WTC11 (cell line): Measurements from ENCODE around the gene FGD2. TPM values are rescaled to one million over a fixed set of nuclear protein-coding genes. Genes with fewer than 3 reads are reported as not detected.

Experiments used
- ATAC-seq: fragments of 200-7000 bp; cut with Tn5 transposase; 2 replicates; pipeline ENCODE4 v1.10.0; 2021; ENCODE audit warnings: mild to moderate bottlenecking, moderate library complexity
- CTCF ChIA-PET: fragments of 300-600 bp; sonication (Branson Sonifier 250); formaldehyde crosslinking; loops from one replicate; lab custom pipeline; 2021; ENCODE audit warnings: antibody characterized with exemption; lab: Charles Lee
- POLR2A ChIA-PET: fragments of 350-600 bp; sonication (Branson Sonifier 250); formaldehyde crosslinking; loops from one replicate; lab custom pipeline; 2021; ENCODE audit warnings: antibody characterized with exemption; lab: Charles Lee
- DNase-seq: peaks from one replicate; pipeline ENCODE4 v3.0.0; 2021; ENCODE audit warnings: low spot score
- H3K27ac Mint-ChIP-seq: 2 replicates; pipeline ENCODE4 v1.8.0; 2021; ENCODE audit warnings: mixed read lengths
- H3K27me3 Mint-ChIP-seq: 2 replicates; pipeline ENCODE4 v1.8.0; 2021; ENCODE audit warnings: low read depth, mild to moderate bottlenecking, moderate library complexity, mixed read lengths
- H3K36me3 Mint-ChIP-seq: 2 replicates; pipeline ENCODE4 v1.8.0; 2021; ENCODE audit warnings: mixed read lengths
- H3K4me1 Mint-ChIP-seq: 2 replicates; pipeline ENCODE4 v1.8.0; 2022; ENCODE audit warnings: mixed read lengths
- H3K4me3 Mint-ChIP-seq: 2 replicates; pipeline ENCODE4 v1.8.0; 2021; ENCODE audit warnings: mild to moderate bottlenecking, moderate library complexity, mixed read lengths
- H3K9me3 Mint-ChIP-seq: 2 replicates; pipeline ENCODE4 v1.8.0; 2021; ENCODE audit warnings: mixed read lengths
- AFF4 ChIP-seq: sonication (generic); formaldehyde crosslinking; IDR thresholded peaks from 2 replicates; pipeline ENCODE4 v1.8.1; 2023; ENCODE audit warnings: mild to moderate bottlenecking, missing genetic modification reagents, borderline replicate concordance
- ATF6 ChIP-seq: sonication (generic); formaldehyde crosslinking; IDR thresholded peaks from 2 replicates; pipeline ENCODE4 v1.8.1; 2023; ENCODE audit warnings: mild to moderate bottlenecking, missing genetic modification reagents
- CREM ChIP-seq: sonication (generic); formaldehyde crosslinking; IDR thresholded peaks from 2 replicates; pipeline ENCODE4 v1.8.1; 2022; ENCODE audit warnings: mild to moderate bottlenecking, missing genetic modification reagents, moderate library complexity
- EMX1 ChIP-seq: fragments of 250-450 bp; sonication (Bioruptor Pico); IDR thresholded peaks from 2 replicates; pipeline ENCODE4 v1.8.0; 2021; ENCODE audit warnings: mild to moderate bottlenecking
- FOXP4 ChIP-seq: sonication (generic); formaldehyde crosslinking; IDR thresholded peaks from 2 replicates; pipeline ENCODE4 v1.8.0; 2022; ENCODE audit warnings: mild to moderate bottlenecking, missing genetic modification reagents
- GABPB1 ChIP-seq: sonication (generic); formaldehyde crosslinking; IDR thresholded peaks from 2 replicates; pipeline ENCODE4 v1.8.1; 2023; ENCODE audit warnings: mild to moderate bottlenecking, missing genetic modification reagents
- GTF2I ChIP-seq: fragments of 250-450 bp; sonication (Bioruptor Pico); conservative IDR thresholded peaks from 2 replicates; pipeline ENCODE4 v1.4.0; 2021; ENCODE audit warnings: mild to moderate bottlenecking
- JUN ChIP-seq: sonication (generic); formaldehyde crosslinking; IDR thresholded peaks from 2 replicates; pipeline ENCODE4 v1.8.0; 2023; ENCODE audit warnings: mild to moderate bottlenecking, missing genetic modification reagents
- MLX ChIP-seq: sonication (generic); formaldehyde crosslinking; IDR thresholded peaks from 2 replicates; pipeline ENCODE4 v1.8.1; 2023; ENCODE audit warnings: mild to moderate bottlenecking, missing genetic modification reagents, moderate library complexity
- MXD4 ChIP-seq: fragments of 250-450 bp; sonication (Bioruptor Pico); IDR thresholded peaks from 2 replicates; pipeline ENCODE4 v1.8.0; 2021; ENCODE audit warnings: mild to moderate bottlenecking, moderate library complexity, borderline replicate concordance
- MYBL2 ChIP-seq: sonication (generic); formaldehyde crosslinking; IDR thresholded peaks from 2 replicates; pipeline ENCODE4 v1.8.1; 2023; ENCODE audit warnings: mild to moderate bottlenecking, moderate library complexity, missing genetic modification reagents
- NFYB ChIP-seq: sonication (generic); formaldehyde crosslinking; conservative IDR thresholded peaks from 2 replicates; pipeline ENCODE4 v1.8.0; 2022; ENCODE audit warnings: low read depth, missing genetic modification reagents
- OVOL2 ChIP-seq: fragments of 250-450 bp; sonication (Bioruptor Pico); IDR thresholded peaks from 2 replicates; pipeline ENCODE4 v1.9.0; 2021; ENCODE audit warnings: mild to moderate bottlenecking, borderline replicate concordance
- PRRX2 ChIP-seq: fragments of 250-450 bp; sonication (Bioruptor Pico); IDR thresholded peaks from 2 replicates; pipeline ENCODE4 v1.8.0; 2021; ENCODE audit warnings: mild to moderate bottlenecking
- RORB ChIP-seq: fragments of 250-450 bp; sonication (Bioruptor Pico); IDR thresholded peaks from 2 replicates; pipeline ENCODE4 v1.9.0; 2021; ENCODE audit warnings: mild to moderate bottlenecking
- SMAD3 ChIP-seq: sonication (generic); formaldehyde crosslinking; IDR thresholded peaks from 2 replicates; pipeline ENCODE4 v1.8.0; 2022; ENCODE audit warnings: missing genetic modification reagents, mild to moderate bottlenecking, borderline replicate concordance
- SMAD4 ChIP-seq: sonication (generic); formaldehyde crosslinking; IDR thresholded peaks from 2 replicates; pipeline ENCODE4 v1.8.0; 2022; ENCODE audit warnings: mild to moderate bottlenecking, missing genetic modification reagents
- SP1 ChIP-seq: sonication (generic); formaldehyde crosslinking; conservative IDR thresholded peaks from 2 replicates; pipeline ENCODE4 v1.8.1; 2022; ENCODE audit warnings: missing genetic modification reagents
- TCF7 ChIP-seq: sonication (generic); formaldehyde crosslinking; IDR thresholded peaks from 2 replicates; pipeline ENCODE4 v1.8.0; 2022; ENCODE audit warnings: mild to moderate bottlenecking, low read depth, missing genetic modification reagents, moderate library complexity
- ZMAT4 ChIP-seq: fragments of 250-450 bp; sonication (Bioruptor Pico); IDR thresholded peaks from 2 replicates; pipeline ENCODE4 v1.9.0; 2021; ENCODE audit warnings: mild to moderate bottlenecking
- ZNF281 ChIP-seq: sonication (generic); formaldehyde crosslinking; IDR thresholded peaks from 2 replicates; pipeline ENCODE4 v1.8.0; 2023; ENCODE audit warnings: mild to moderate bottlenecking, missing genetic modification reagents
- ZNF671 ChIP-seq: fragments of 250-450 bp; sonication (Bioruptor Pico); IDR thresholded peaks from 2 replicates; pipeline ENCODE4 v1.8.0; 2021; ENCODE audit warnings: mild to moderate bottlenecking
- total RNA-seq: library from RNA; stranded (reverse); gene quantifications from 3 replicates; pipeline ENCODE4 v1.2.3, GENCODE V29; 2021

FGD2 gene
- total RNA-seq, 1 experiment from 2014 or later, result 0.31 TPM

- no peak overlapping the region for H3K27ac Mint-ChIP-seq
- CTCF ChIA-PET, result interaction anchor here (1.0 to 15.6 kb wide), 7 partner anchors 8 to 248 kb away, joined by 3 to 537 read pairs (median 17); no protein-coding TSS in a partner anchor
These were observed 25.1 kb downstream of the FGD2 start for GRCh38 chr6:37030599-37030998.

GRCh38 chr6:37032239-37032638, 26.8 kb downstream of the FGD2 start:
- Mint-ChIP-seq H3K36me3 (peaks cover 8% of the 10 kb centered on the region), H3K4me1 (0 out of 2 replicates have a peak, but pooled peaks cover 3% of the 10 kb centered on the region), H3K4me3 (no peak overlapping the region), H3K27ac (no peak overlapping the region), H3K9me3 (peaks cover 13% of the 10 kb centered on the region), H3K27me3 (no peaks in the 10 kb centered on the region)
- no peak for DNase-seq
- ChIA-PET CTCF (interaction anchor here (0.8 to 7.5 kb wide), 4 partner anchors 14 to 178 kb away, joined by 3 to 55 read pairs (median 6); no protein-coding TSS in a partner anchor), POLR2A (interaction anchor here (0.6 to 0.7 kb wide), 2 partner anchors 105 to 354 kb away, joined by 3 to 5 read pairs; partner anchors contain the start of gene CDKN1A)
- no peak for ATAC-seq
- TF ChIP-seq EMX1 (CRISPR knock-in tag) (no peak), MYBL2 (CRISPR knock-in tag) (no peak), OVOL2 (no peak), PRRX2 (CRISPR knock-in tag) (no peak), JUN (CRISPR knock-in tag) (no peak), NFYB (CRISPR knock-in tag) (no peak), RORB (CRISPR knock-in tag) (no peak), MLX (CRISPR knock-in tag) (no peak), TCF7 (CRISPR knock-in tag) (no peak), SMAD3 (CRISPR knock-in tag) (no peak), AFF4 (CRISPR knock-in tag) (no peak), CREM (no peak), ZNF281 (CRISPR knock-in tag) (no peak), SP1 (CRISPR knock-in tag) (no peak), ZNF671 (CRISPR knock-in tag) (no peak), FOXP4 (no peak), MXD4 (CRISPR knock-in tag) (no peak), GABPB1 (CRISPR knock-in tag) (no peak), SMAD4 (no peak), ZMAT4 (CRISPR knock-in tag) (no peak)

More at GRCh38 chr6:37030599-37030998, 25.1 kb downstream of the FGD2 start:
- POLR2A ChIA-PET, result no interaction called here
- H3K27me3 Mint-ChIP-seq, result no peaks in the 10 kb centered on the region
- H3K4me3 Mint-ChIP-seq, result no peak overlapping the region
- H3K36me3 Mint-ChIP-seq, result peaks cover 8% of the 10 kb centered on the region
- DNase-seq, result no peak
- H3K4me1 Mint-ChIP-seq, result no peaks in the 10 kb centered on the region
- TF ChIP-seq ATF6 (no peak), GTF2I (CRISPR knock-in tag) (peak; percentile 96)
- TF ChIP-seq, all 79 proteins: peak for 1
- H3K9me3 Mint-ChIP-seq, result peaks cover 13% of the 10 kb centered on the region
- no peak for ATAC-seq
